ENCODE results near the gene ACAP3. TPM values are rescaled to one million over a fixed set of nuclear protein-coding genes. Genes with fewer than 3 reads are reported as not detected.

The ACAP3 gene
- total RNA-seq, 2 experiments from 2014 or later = 64.4 to 72.3 TPM

GRCh38 chr1:1273209-1273511, 34.6 kb downstream of the ACAP3 start:
- Mint-ChIP-seq H3K4me3 (peak overlapping the region; percentile 87), H3K27ac (peak overlapping the region; percentile 82), H3K9me3 (no peaks in the 10 kb centered on the region), H3K4me1 (peaks cover 39% of the 10 kb centered on the region), H3K36me3 (ENCODE audit: low read depth) (peaks cover 32% of the 10 kb centered on the region), H3K27me3 (no peaks in the 10 kb centered on the region)
- ChIA-PET CTCF (interaction anchor here (1.4 to 1.5 kb wide), 3 partner anchors 19 to 151 kb away, joined by 4 to 8 read pairs (median 6); no protein-coding TSS in a partner anchor), POLR2A (interaction anchor here (0.6 to 1.8 kb wide), 6 partner anchors 9 to 125 kb away, joined by 3 to 16 read pairs (median 4); partner anchors contain the start of genes B3GALT6, SDF4 and TNFRSF4)
- no peak for DNase-seq

- H3K36me3 Mint-ChIP-seq (ENCODE audit: low read depth) = peaks cover 35% of the 10 kb centered on the region
- peak overlapping the region; percentile 87 for H3K4me3 Mint-ChIP-seq
- CTCF ChIA-PET = interaction anchor here (0.9 to 1.4 kb wide), 2 partner anchors 41 to 213 kb away, joined by 3 to 4 read pairs; no protein-coding TSS in a partner anchor
- POLR2A ChIA-PET = interaction anchor here (0.6 to 2.0 kb wide), 5 partner anchors 8 to 124 kb away, joined by 3 to 16 read pairs (median 4); partner anchors contain the start of genes AURKAIP1, B3GALT6 and SDF4
- H3K9me3 Mint-ChIP-seq = no peaks in the 10 kb centered on the region
- peak; percentile 26 for DNase-seq
- H3K4me1 Mint-ChIP-seq = peaks cover 39% of the 10 kb centered on the region
- H3K27ac Mint-ChIP-seq = peak overlapping the region; percentile 82
- H3K27me3 Mint-ChIP-seq = no peaks in the 10 kb centered on the region
These were observed 35.2 kb downstream of the ACAP3 start for GRCh38 chr1:1272341-1273208.

DNA sequence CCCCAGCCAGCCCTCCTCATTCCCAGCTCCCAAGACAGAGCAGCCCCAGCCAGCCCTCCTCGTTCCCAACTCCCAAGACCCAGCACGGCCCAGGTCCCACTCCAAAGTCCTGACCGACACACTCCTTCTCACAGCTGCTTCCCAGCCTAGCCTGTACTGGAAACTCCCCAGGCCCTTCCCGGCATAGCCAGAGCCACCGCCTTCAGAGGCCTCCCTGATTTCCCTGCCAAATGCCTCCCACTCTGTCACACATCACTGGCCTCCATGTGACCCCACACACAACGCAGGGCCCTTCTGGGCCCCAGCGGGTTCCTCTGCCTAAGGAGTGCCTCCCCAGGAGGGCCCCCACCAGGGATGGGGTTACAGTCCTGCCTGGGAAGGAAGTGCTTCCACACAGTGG, 36.9 kb downstream of the ACAP3 start:
- POLR2A ChIA-PET = interaction anchor here (1.2 to 2.0 kb wide), 2 partner anchors 40 to 104 kb away, joined by 4 to 5 read pairs; partner anchors contain the start of gene AURKAIP1
- CTCF ChIA-PET = interaction anchor here (1.3 to 1.4 kb wide), 2 partner anchors 19 to 149 kb away, joined by 3 to 4 read pairs; no protein-coding TSS in a partner anchor

DNA sequence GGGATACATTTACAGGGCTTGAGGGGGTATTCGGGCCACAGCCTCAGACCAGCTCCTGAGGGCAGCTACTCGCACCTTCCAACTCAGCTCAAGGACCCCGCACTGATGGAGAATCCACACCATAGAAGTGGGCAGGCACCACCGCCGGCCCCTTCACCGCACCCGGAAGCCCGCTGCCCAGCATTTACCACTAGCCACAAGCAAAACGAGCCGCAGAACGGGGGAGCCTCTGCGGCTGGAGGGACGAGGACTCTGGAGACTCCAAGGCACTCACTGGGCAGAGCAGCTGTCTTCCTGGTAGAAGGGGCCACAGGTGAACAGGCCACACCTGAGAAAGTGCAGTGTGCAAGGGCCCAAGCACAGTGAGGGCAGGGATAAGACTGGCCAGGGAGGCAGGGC, 39.4 kb downstream of the ACAP3 start:
- Mint-ChIP-seq H3K36me3 (ENCODE audit: low read depth) (peaks cover 51% of the 10 kb centered on the region), H3K27ac (no peak overlapping the region), H3K4me3 (no peak overlapping the region)

More for the DNA sequence above, 36.9 kb downstream of the ACAP3 start:
- no peaks in the 10 kb centered on the region for H3K9me3 Mint-ChIP-seq
- DNase-seq = no peak
- H3K4me3 Mint-ChIP-seq = peak overlapping the region; percentile 60
- peak overlapping the region; percentile 43 for H3K27ac Mint-ChIP-seq
- H3K36me3 Mint-ChIP-seq (ENCODE audit: low read depth) = peaks cover 44% of the 10 kb centered on the region
- no peaks in the 10 kb centered on the region for H3K27me3 Mint-ChIP-seq
- peaks cover 39% of the 10 kb centered on the region for H3K4me1 Mint-ChIP-seq

GRCh38 chr1:1267488-1268283, 40.0 kb downstream of the ACAP3 start:
- H3K27me3 Mint-ChIP-seq = no peaks in the 10 kb centered on the region
- CTCF ChIA-PET = no interaction called here
- DNase-seq = no peak
- no peak overlapping the region for H3K4me3 Mint-ChIP-seq
- no peaks in the 10 kb centered on the region for H3K9me3 Mint-ChIP-seq
- H3K27ac Mint-ChIP-seq = no peak overlapping the region
- H3K4me1 Mint-ChIP-seq = peaks cover 31% of the 10 kb centered on the region
- POLR2A ChIA-PET = no interaction called here
- peaks cover 52% of the 10 kb centered on the region for H3K36me3 Mint-ChIP-seq (ENCODE audit: low read depth)

More for the DNA sequence above, 39.4 kb downstream of the ACAP3 start:
- no peaks in the 10 kb centered on the region for H3K27me3 Mint-ChIP-seq
- ChIA-PET POLR2A (no interaction called here), CTCF (no interaction called here)
- DNase-seq = no peak
- no peaks in the 10 kb centered on the region for H3K9me3 Mint-ChIP-seq
- peaks cover 35% of the 10 kb centered on the region for H3K4me1 Mint-ChIP-seq

DNA sequence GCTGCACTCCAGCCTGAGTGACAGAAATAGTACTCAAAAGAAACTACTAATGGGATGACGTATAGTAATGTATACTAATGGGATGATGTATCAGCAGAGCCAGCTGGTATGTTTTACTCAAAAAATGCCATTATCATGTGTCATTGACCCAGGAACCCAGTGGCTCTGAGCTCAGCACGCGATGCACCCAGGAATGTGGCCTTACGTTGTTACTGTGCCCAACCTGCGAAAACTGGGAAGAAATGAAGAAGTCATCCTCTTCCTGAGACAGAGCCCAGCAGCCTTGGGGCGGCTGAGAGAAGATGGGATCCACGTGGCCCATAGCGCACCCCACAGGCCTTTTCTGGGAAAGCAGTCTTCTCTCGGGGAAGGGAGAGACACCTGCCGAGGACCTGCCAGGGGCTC, 42.9 kb downstream of the ACAP3 start:
- peak; percentile 36 for DNase-seq
- H3K4me3 Mint-ChIP-seq = no peak overlapping the region
- H3K4me1 Mint-ChIP-seq = peaks cover 12% of the 10 kb centered on the region
- CTCF ChIA-PET = interaction anchor here (0.9 kb wide), 2 partner anchors 34 to 143 kb away, joined by 3 to 5 read pairs; no protein-coding TSS in a partner anchor
- H3K27me3 Mint-ChIP-seq = no peaks in the 10 kb centered on the region
- no peaks in the 10 kb centered on the region for H3K9me3 Mint-ChIP-seq
- no peak overlapping the region for H3K27ac Mint-ChIP-seq
- H3K36me3 Mint-ChIP-seq (ENCODE audit: low read depth) = peaks cover 48% of the 10 kb centered on the region
- POLR2A ChIA-PET = interaction anchor here (1.7 kb wide), 1 partner anchor 8 kb away, joined by 4 read pairs; the partner anchor contains the start of gene UBE2J2

GRCh38 chr1:1264026-1264425, 43.7 kb downstream of the ACAP3 start:
- no peak for DNase-seq
- CTCF ChIA-PET = interaction anchor here (0.9 to 1.2 kb wide), 3 partner anchors 9 to 142 kb away, joined by 3 to 5 read pairs (median 3); no protein-coding TSS in a partner anchor
- Mint-ChIP-seq H3K4me1 (peaks cover 10% of the 10 kb centered on the region), H3K9me3 (no peaks in the 10 kb centered on the region), H3K27ac (no peak overlapping the region), H3K36me3 (ENCODE audit: low read depth) (peaks cover 55% of the 10 kb centered on the region), H3K27me3 (no peaks in the 10 kb centered on the region), H3K4me3 (no peak overlapping the region)
- POLR2A ChIA-PET = interaction anchor here (1.7 kb wide), 1 partner anchor 9 kb away, joined by 4 read pairs; the partner anchor contains the start of gene UBE2J2

- H3K9me3 Mint-ChIP-seq = no peaks in the 10 kb centered on the region
- ChIA-PET POLR2A (no interaction called here), CTCF (no interaction called here)
- peaks cover 10% of the 10 kb centered on the region for H3K4me1 Mint-ChIP-seq
- H3K27ac Mint-ChIP-seq = no peak overlapping the region
- DNase-seq = no peak
- no peaks in the 10 kb centered on the region for H3K27me3 Mint-ChIP-seq
- H3K4me3 Mint-ChIP-seq = no peak overlapping the region
- H3K36me3 Mint-ChIP-seq (ENCODE audit: low read depth) = peaks cover 49% of the 10 kb centered on the region
These were observed 45.0 kb downstream of the ACAP3 start for GRCh38 chr1:1262758-1263157.

- ChIA-PET CTCF (interaction anchor here (0.7 to 0.8 kb wide), 2 partner anchors 17 to 200 kb away, joined by 3 read pairs; no protein-coding TSS in a partner anchor), POLR2A (interaction anchor here (1.1 to 2.1 kb wide), 2 partner anchors 11 to 33 kb away, joined by 3 to 7 read pairs; no protein-coding TSS in a partner anchor)
- H3K27me3 Mint-ChIP-seq = no peaks in the 10 kb centered on the region
- H3K4me1 Mint-ChIP-seq = peaks cover 13% of the 10 kb centered on the region
- H3K36me3 Mint-ChIP-seq (ENCODE audit: low read depth) = peaks cover 48% of the 10 kb centered on the region
- no peak overlapping the region for H3K27ac Mint-ChIP-seq
- no peak for DNase-seq
- no peak overlapping the region for H3K4me3 Mint-ChIP-seq
- no peaks in the 10 kb centered on the region for H3K9me3 Mint-ChIP-seq
These were observed 45.7 kb downstream of the ACAP3 start for GRCh38 chr1:1262071-1262470.

DNA sequence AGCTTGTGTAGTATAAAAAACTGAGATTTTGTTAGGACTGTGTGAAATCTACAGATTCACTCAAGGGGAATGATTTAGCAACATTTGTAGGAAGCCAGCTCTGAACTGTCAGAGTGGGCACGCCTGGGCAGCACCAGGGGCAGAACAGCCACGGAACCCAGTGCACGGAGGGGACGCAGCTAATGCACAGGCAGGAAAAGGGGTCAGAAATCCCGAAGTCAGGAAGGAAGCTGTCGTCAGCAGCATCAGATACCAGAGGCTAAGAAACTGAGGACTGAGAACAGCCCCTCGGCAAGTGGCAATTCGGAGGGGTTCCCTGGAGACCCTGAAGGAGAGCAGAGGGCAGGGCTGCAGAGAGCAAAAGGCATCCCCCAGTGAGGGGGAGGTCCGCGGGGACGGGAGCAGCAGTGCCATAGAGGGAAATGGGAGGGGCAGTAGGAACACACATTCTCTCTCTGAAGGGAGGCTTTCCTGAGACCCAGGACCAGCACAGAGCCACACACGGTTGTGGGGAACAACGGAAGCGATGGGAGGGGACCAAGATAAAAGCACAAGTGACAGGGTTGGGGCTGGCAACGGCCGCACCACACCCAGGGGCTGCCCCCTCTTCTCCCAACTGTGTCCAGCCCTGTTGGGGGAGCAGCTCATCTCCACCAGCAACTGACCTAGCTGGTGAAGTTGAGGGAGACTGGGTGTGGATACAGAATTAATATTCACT, 46.7 kb downstream of the ACAP3 start:
- peak overlapping the region; percentile 75 for H3K27ac Mint-ChIP-seq
- ChIA-PET POLR2A (interaction anchor here (1.1 to 2.1 kb wide), 2 partner anchors 10 to 32 kb away, joined by 3 to 7 read pairs; no protein-coding TSS in a partner anchor), CTCF (interaction anchor here (0.7 to 1.7 kb wide), 3 partner anchors 18 to 199 kb away, joined by 3 to 6 read pairs (median 3); no protein-coding TSS in a partner anchor)
- H3K9me3 Mint-ChIP-seq = no peaks in the 10 kb centered on the region
- peaks cover 16% of the 10 kb centered on the region for H3K4me1 Mint-ChIP-seq
- no peak for DNase-seq
- peaks cover 49% of the 10 kb centered on the region for H3K36me3 Mint-ChIP-seq (ENCODE audit: low read depth)
- H3K27me3 Mint-ChIP-seq = no peaks in the 10 kb centered on the region
- no peak overlapping the region for H3K4me3 Mint-ChIP-seq

DNA sequence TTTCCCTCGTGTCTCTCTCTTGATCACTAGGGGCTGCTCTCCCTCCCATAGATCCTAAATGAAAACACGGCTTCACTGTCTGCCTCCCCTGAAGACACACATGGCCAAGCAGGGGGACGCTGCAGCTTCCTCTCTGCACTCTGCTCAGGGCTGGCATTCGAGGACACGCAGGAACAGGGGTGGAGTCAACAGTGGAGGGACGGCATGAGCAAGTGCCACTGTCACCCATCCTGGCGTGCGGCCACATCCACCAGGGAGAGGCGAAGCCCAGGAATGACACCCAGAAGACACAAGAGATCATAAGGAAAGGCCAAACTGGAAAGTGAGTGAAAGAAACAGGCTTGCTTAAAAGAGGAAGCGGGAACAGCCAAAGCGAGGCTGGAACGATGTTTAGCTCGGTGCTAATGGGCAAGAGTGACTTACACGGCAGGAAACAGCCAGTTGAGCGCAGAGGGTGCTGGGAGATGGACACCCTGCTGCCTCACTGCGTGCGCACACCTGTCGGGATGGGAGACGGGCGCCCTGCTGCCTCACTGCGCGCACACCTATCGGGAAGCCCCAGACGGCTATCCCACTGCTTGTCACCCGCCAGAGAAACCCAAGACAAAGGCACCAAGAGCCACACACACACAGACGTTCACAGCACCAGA, 47.7 kb downstream of the ACAP3 start:
- ChIA-PET CTCF (interaction anchor here (1.7 kb wide), 1 partner anchor 138 kb away, joined by 6 read pairs; no protein-coding TSS in a partner anchor), POLR2A (interaction anchor here (2.1 kb wide), 1 partner anchor 9 kb away, joined by 7 read pairs; no protein-coding TSS in a partner anchor)
- H3K4me1 Mint-ChIP-seq = peaks cover 16% of the 10 kb centered on the region
- peak overlapping the region; percentile 31 for H3K27ac Mint-ChIP-seq
- no peak for DNase-seq
- no peaks in the 10 kb centered on the region for H3K27me3 Mint-ChIP-seq
- peaks cover 47% of the 10 kb centered on the region for H3K36me3 Mint-ChIP-seq (ENCODE audit: low read depth)
- H3K4me3 Mint-ChIP-seq = no peak overlapping the region
- H3K9me3 Mint-ChIP-seq = no peaks in the 10 kb centered on the region

Measured in activated CD4-positive, alpha-beta memory T cell treated with anti-CD3 and anti-CD28 coated beads, Interleukin-2, amount 10 ng/mL, durations not matched to agents 7 days and 5 days (primary cell).